Endothelial cell of hepatic sinusoid (primary cell): ENCODE measurements around the gene MNX1.

Source experiments
- in situ Hi-C: cut with HindIII; loops from 2 replicates; pipeline ENCODE4 v1.10.0; 2017; ENCODE audit warnings: low sequenced_read_pairs

Gene MNX1

DNA sequence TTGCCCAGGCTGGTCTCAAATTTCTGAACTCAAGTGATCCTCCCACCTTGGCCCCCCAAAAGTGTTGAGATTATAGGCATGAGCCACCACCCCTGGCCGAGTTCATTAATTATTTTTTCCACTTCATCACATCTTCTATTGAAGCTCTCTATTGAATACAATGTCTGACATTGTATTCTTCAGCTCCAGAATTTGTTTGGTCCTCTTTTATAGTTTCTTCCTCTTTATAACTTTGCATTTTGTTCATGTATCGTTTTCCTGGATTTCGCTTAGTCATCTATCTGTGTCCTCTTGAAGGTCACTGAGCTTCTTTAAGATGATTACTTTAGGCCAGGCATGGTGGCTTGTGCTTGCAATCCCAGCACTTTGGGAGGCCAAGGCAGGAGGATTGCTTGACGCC, 30.8 kb downstream of the MNX1 start:
- in situ Hi-C loops: no loop called here

DNA sequence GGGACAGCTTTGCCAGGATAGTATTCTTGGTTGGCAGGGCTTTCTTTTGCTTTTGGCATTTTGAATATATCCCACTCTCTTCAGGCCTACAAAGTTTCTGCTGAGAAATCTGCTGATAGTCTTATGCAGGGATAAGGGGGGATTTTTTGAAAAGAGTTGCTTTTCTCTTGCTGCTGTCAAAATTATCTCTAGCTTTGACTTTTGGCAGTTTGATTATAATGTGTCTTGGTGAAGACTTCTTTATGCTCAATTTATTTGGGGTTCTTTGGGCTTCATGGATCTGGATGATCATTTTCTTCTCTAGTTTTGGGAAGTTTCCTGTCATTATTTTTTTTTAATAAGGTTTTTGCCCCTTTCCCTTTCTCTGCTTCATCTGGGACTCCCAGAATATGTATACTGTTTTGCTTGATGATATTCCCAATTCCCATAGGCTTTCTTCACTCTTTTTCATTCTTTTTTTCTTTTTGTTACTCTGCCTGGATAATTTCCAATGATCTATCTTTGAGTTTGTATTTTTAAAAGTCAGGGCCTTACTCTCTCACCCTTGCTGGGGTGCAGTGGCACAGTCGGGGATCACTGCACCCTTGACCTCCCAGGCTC, 31.4 kb downstream of the MNX1 start:
- in situ Hi-C loops: no loop called here

DNA sequence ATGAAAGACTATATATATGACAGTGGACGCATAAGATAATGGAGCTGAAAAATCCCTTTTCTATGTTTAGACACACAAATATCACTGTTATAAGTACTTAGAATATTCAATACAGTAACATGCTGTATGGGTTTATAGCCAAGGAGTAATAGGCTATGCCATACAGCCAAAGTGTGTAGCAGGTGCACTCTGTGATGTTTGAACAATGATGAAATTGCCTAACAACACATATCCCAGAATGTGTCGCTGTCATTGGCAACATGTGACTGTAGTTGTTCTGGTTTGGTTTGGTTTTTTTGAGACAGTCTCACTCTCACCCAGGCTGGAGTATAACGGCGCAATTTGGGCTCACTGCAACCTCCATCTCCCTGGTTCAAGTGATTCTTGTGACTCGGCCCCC, 34.8 kb downstream of the MNX1 start:
- in situ Hi-C loops: no loop called here

GRCh38 chr7:156969972-156970420, 40.5 kb downstream of the MNX1 start:
- in situ Hi-C loops: no loop called here

DNA sequence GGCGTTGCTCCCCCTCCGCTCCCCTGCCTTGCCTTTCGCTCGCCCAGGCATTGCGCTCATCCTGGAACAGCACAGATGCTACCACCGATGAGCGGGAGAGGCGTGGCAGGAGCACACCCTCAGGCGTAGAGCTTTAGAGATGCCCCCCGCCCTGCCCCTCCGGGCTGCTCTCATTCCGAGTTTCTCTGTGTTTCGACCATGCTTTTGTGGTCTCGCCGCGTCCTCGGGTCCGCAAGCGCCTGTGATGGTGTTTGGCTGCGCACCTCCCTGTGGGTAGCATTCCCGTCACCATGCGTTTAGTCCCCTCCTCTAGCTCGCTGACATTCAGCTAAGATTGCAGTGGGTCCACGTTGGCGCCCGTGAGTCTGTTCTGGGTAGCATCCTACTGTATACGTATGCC, 42.3 kb downstream of the MNX1 start:
- in situ Hi-C loops: no loop called here

GRCh38 chr7:156966387-156966786, 44.1 kb downstream of the MNX1 start:
- in situ Hi-C loops: no loop called here

DNA sequence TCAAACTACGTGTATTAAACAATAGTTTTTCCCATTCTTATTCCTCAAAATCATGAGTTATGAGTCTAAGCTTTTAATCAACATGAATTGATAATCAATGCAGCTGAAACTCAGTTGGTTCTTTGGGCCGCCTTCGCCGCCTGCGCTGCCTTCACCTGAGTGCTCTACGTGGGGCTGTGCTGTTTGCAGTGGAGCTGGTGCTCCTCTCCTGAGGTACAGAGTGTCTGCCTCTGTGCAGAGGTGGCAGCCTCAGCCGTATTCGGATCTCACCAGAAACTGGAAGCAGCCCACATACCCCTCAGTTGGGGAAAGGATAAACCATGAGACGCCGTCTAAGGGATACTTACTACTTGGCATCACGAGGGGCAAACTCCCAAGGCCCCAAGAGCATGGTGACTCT, 45.5 kb downstream of the MNX1 start:
- in situ Hi-C loops: no loop called here

DNA sequence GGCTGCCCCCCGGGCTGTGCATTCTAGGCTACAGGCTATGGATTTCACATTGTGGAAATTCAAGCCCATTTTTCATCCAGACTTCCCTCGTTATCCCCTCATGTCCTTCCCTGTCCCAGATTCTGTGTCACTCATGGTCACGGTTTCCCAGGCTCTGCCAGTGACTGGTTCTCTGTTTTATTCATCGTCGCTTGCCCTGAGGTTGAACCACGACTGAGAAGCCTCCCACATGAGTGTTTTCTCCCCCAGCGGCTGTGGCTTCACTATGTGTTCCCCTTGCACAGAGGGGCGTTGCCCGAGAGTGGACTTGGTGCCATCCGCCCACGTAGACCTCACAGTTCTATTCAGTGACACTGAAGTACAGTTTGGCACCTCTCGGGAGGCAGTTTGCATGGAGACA, 47.0 kb downstream of the MNX1 start:
- in situ Hi-C loops: no loop called here

DNA sequence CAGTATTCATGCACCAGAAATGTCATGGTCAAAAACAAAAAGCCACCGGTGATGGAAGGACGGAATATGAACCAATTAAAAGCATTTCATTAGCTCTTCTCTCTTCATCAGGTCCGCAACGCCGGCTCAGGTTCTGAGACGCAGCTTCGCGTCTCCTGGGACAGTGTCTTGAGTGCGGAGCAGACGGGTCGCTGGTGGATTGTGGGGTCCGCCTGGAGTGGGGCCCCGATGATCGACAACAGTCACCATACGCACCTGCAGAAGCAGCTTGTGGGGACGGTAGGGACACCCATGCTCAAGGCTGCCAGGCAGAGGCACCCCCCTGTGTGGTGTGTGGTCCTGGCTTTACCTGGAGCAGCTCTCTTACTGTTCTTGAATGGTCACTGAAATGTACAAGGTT, 47.6 kb downstream of the MNX1 start:
- in situ Hi-C loops: no loop called here

DNA sequence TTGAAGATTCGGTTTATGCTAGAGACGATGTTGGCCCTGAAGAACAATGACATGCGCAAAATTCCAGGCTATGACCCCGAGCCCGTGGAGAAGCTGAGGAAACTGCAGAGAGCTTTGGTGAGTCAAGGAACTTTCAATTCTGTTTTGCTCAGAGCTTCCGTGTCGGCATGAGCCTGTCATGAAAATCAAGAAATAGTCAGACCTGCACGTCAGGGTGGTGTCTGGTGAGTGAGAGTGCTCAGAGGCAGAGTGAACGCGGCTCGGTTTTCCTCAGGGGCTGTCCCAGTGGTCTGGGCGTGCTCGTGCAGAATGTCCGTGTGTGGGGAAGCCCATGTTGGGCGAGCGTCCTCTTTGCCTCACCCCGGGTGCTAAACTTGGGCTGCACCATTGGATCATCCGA, 48.3 kb downstream of the MNX1 start:
- in situ Hi-C loops: no loop called here

DNA sequence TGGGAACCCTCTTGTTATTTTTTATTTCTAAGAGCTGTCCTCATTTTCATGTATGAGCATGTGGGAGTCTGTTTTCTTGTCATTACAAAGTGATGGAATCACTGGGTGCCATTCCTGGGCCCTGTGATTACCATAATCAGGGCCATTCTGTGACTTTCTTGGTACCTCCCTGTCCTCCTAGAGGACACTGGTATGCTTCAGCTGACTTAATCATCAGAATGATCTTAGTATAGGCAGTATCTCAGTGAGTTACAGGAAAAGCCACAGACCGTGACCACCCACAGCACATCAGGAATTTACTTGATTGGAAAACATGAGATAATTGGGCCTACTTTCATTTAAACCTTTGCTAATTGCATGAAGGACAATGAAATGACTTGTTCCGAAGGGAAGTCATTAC, 53.7 kb downstream of the MNX1 start:
- in situ Hi-C loops: no loop called here

DNA sequence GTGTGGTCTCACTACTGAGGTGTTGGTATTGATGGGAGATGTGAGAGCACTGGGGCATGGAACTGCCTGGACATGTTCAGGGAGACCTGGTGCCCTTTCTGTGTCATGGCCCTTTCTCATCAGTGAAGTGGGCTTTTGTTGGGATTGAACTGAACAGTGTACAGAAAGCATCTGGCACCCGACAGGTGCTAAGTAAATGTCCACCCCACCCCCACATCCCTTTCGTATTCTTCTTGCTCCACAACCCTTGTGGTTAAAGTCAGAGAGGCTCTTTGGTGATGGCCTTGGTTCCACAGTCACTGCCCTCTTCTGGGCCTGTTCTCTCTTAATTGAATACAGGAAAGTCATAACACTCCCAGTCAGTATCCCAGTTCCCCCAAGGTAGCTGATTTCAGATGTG, 55.5 kb downstream of the MNX1 start:
- in situ Hi-C loops: no loop called here
